ENCODE data around the gene PRKCB. TPM values are rescaled to one million over a fixed set of nuclear protein-coding genes. Genes with fewer than 3 reads are reported as not detected.
A peak's percentile ranks its signal among the peaks of the same experiment; 100 is the strongest.

Gene PRKCB
- polyA plus RNA-seq, 3 donors, result 57.4 to 87.4 (median 75.5) TPM

DNA sequence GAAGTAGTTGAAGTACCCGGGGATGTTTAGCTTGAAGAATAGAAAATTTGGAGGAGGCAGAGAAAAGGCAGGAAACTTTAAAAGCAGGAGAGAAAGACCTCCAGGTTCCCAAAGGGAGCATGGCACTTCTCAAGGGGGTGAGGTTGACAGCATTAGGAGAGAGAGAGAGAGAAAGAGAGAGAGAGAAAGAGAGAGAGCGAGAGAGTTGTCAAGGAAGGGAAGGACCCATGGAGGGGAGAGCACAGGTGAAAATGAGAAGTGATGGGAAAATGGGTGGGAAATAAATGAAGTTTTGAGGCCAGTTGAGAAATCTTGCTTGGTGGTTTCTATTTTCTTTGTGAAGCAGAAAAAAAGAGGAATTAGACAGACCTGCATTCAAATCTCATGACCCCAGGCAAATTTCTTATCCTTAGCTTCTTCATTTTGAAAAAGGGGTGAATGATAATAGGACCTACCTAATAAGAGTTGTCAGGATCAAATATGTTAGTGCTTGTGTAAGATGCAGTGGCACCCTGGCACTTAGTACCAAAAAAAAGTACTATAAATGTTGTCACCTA, 24.0 kb downstream of the PRKCB start:
- Mint-ChIP-seq H3K27ac (peak overlapping the region; percentile 93 to 98 (median 95)), H3K4me3 (peak overlapping the region; percentile 37 to 64), H3K9me3 (peaks cover 0 to 2% (median 0%) of the 10 kb centered on the region in 7 donors), H3K36me3 (peaks cover 3 to 5% of the 10 kb centered on the region in 2 donors), H3K27me3 (ENCODE audit: low read depth in 3 of 3) (no peaks in the 10 kb centered on the region), H3K4me1 (peaks cover 94% of the 10 kb centered on the region)
- DNase-seq, result peak in 2 of 3 donors; percentile 62 to 71
- Histone ChIP-seq H3K9me3 (replicated peaks in 1 of 2; ENCODE audit: control insufficient read depth in 1 of 2, insufficient read depth in 1 of 2, low read length in 2 of 2) (no peaks in the 10 kb centered on the region), H3K27me3 (ENCODE audit: control insufficient read depth in 2 of 2, insufficient read depth in 2 of 2, low read length in 2 of 2) (no peaks in the 10 kb centered on the region), H4K20me1 (ENCODE audit: insufficient read depth, low read length) (peaks cover 88% of the 10 kb centered on the region), H3K27ac (ENCODE audit: low read depth in 1 of 2, low read length in 2 of 2) (peak overlapping the region; percentile 85 to 87), H3K4me2 (replicated peaks; ENCODE audit: extremely low read depth, low read length, poor library complexity, severe bottlenecking) (peak overlapping the region; percentile 67), H3K79me2 (ENCODE audit: insufficient read depth, low read length) (peaks cover 95% of the 10 kb centered on the region), H3K4me1 (ENCODE audit: control insufficient read depth in 1 of 2, insufficient read depth in 2 of 2, low read length in 2 of 2) (peaks cover 96 to 100% of the 10 kb centered on the region in 2 donors), H2AFZ (ENCODE audit: insufficient read depth, low read depth, low read length, poor library complexity, severe bottlenecking) (no peak overlapping the region), H3K36me3 (replicated peaks in 1 of 2; ENCODE audit: control insufficient read depth in 1 of 2, insufficient read depth in 2 of 2, low read length in 2 of 2) (no peaks in the 10 kb centered on the region), H3K9ac (ENCODE audit: insufficient read depth, low read length, poor library complexity, severe bottlenecking) (peak overlapping the region; percentile 29), H3K4me3 (replicated peaks in 1 of 3; ENCODE audit: low read depth in 2 of 3, low read length in 3 of 3) (peak overlapping the region in 1 of 3 experiments; percentile 53)
- TF ChIP-seq, protein P1, sequence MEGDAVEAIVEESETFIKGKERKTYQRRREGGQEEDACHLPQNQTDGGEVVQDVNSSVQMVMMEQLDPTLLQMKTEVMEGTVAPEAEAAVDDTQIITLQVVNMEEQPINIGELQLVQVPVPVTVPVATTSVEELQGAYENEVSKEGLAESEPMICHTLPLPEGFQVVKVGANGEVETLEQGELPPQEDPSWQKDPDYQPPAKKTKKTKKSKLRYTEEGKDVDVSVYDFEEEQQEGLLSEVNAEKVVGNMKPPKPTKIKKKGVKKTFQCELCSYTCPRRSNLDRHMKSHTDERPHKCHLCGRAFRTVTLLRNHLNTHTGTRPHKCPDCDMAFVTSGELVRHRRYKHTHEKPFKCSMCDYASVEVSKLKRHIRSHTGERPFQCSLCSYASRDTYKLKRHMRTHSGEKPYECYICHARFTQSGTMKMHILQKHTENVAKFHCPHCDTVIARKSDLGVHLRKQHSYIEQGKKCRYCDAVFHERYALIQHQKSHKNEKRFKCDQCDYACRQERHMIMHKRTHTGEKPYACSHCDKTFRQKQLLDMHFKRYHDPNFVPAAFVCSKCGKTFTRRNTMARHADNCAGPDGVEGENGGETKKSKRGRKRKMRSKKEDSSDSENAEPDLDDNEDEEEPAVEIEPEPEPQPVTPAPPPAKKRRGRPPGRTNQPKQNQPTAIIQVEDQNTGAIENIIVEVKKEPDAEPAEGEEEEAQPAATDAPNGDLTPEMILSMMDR (IDR thresholded peaks at IDR 0.05), result no peak
- intact Hi-C loops (cut with micrococcal nuclease), result loop anchor here in 1 of 2 donors (5.0 to 10.0 kb wide), 2 partner anchors 55 to 93 kb away; no protein-coding TSS in a partner anchor
- 0% methylated on average over 2 of the region's 2 CpGs for WGBS (ENCODE audit: insufficient coverage)

DNA sequence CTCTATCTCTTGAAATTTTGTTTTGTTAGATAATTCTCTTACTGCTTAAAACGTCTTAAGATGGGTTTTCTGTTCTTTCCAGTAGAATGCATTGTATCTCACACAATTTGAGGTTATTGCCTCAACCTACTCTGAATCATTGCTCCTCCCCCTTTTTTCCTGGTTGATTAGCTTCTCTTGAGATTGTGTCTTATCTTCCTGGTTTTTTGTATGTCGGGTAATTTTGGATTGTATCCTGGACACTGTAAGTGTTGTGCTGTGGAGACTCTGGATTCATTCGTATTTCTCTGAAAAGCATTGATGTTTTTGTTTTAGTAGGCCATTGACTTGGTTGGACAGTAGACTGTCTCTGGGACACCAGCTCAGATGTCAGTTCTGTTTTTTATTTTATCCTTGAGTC, 26.1 kb downstream of the PRKCB start:
- H3K4me1 ChIP-seq (ENCODE audit: control insufficient read depth in 1 of 2, insufficient read depth in 2 of 2, low read length in 2 of 2), result peaks cover 92 to 98% of the 10 kb centered on the region in 2 donors
- peak overlapping the region; percentile 26 for H3K4me2 ChIP-seq (replicated peaks; ENCODE audit: extremely low read depth, low read length, poor library complexity, severe bottlenecking)
- peaks cover 95% of the 10 kb centered on the region for H3K79me2 ChIP-seq (ENCODE audit: insufficient read depth, low read length)
- H3K9me3 Mint-ChIP-seq, result peaks cover 0 to under 1% (median 0%) of the 10 kb centered on the region in 7 donors
- peak in 1 of 3 donors; percentile 23 for DNase-seq
- H2AFZ ChIP-seq (ENCODE audit: insufficient read depth, low read depth, low read length, poor library complexity, severe bottlenecking), result no peak overlapping the region
- WGBS (ENCODE audit: insufficient coverage), result 90% methylated on average over 1 of the region's 3 CpGs
- H3K4me1 Mint-ChIP-seq, result peaks cover 91% of the 10 kb centered on the region
- H3K27ac ChIP-seq (ENCODE audit: low read depth in 1 of 2, low read length in 2 of 2), result peak overlapping the region in 1 of 2 donors; percentile 56
- peak overlapping the region in 6 of 7 donors; percentile 32 to 95 (median 62) for H3K27ac Mint-ChIP-seq
- H4K20me1 ChIP-seq (ENCODE audit: insufficient read depth, low read length), result peaks cover 81% of the 10 kb centered on the region
- no peaks in the 10 kb centered on the region for H3K36me3 ChIP-seq (replicated peaks in 1 of 2; ENCODE audit: control insufficient read depth in 1 of 2, insufficient read depth in 2 of 2, low read length in 2 of 2)
- peak overlapping the region in 1 of 3 experiments; percentile 10 for H3K4me3 ChIP-seq (replicated peaks in 1 of 3; ENCODE audit: low read depth in 2 of 3, low read length in 3 of 3)
- no peaks in the 10 kb centered on the region for H3K27me3 Mint-ChIP-seq (ENCODE audit: low read depth in 3 of 3)
- no peaks in the 10 kb centered on the region for H3K9me3 ChIP-seq (replicated peaks in 1 of 2; ENCODE audit: control insufficient read depth in 1 of 2, insufficient read depth in 1 of 2, low read length in 2 of 2)
- intact Hi-C loops (cut with micrococcal nuclease), result no loop called here
- no peak overlapping the region for H3K9ac ChIP-seq (ENCODE audit: insufficient read depth, low read length, poor library complexity, severe bottlenecking)
- TF ChIP-seq, protein P1 (IDR thresholded peaks at IDR 0.05), result no peak
- H3K27me3 ChIP-seq (ENCODE audit: control insufficient read depth in 2 of 2, insufficient read depth in 2 of 2, low read length in 2 of 2), result no peaks in the 10 kb centered on the region
- no peak overlapping the region for H3K4me3 Mint-ChIP-seq
- H3K36me3 Mint-ChIP-seq, result peaks cover 3 to 6% of the 10 kb centered on the region in 2 donors

Data from CD14-positive monocyte (primary cell).